GM18907 (cell line): Measurements from ENCODE around the gene HLA-F.

Source experiments
- ATAC-seq: cut with Tn5 transposase; IDR thresholded peaks from one replicate; pipeline ENCODE4 v1.9.1; 2021; ENCODE audit warnings: mild to moderate bottlenecking, moderate library complexity; ENCODE audit not compliant: unreplicated experiment

HLA-F gene

GRCh38 chr6:29723262-29723665, at the start of gene HLA-F:
Gene HLA-F (plus strand): TSS chr6:29723434. CDS start chr6:29723464, 30 bp downstream.
- peak; percentile 92 for ATAC-seq

DNA sequence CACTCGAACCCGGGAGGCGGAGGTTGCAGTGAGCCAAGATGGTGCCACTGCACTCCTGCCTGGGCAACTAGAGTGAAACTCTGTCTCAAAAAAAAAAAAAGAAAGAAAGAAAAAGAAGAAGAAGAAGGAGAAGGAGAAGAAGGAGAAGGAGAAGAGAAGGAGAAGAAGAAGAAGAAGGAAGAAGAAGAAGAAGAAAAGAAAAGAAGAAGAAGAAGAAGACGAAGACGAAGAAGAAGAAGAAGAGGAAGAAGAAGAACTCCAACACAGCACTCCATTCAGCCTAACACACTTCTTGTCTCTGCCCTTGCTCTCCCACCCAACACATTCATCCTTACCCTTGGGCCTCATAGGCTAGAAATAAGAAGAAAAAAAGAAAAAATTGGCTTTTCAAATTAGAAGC, 49.2 kb upstream of the HLA-F start:
- ATAC-seq, result no peak

DNA sequence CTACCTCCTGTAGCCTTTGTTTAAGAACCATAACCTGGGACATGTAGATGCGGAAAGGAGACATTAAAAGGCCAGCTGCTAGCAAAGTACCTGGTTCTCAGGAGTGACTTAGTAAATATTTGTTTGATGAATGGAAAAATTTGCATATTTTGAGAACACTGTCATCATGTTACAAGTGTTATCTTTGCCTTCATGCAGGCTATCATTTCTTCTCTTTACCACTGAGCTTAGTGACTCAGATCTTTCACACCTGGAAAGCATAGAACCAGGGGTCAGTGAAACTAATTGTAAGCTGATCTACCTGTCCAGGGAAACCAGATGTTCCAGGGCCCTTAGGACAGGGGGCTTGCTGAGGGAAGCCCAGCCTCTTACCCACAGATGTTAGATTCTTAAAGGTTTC, 47.7 kb upstream of the HLA-F start:
- ATAC-seq, result no peak

DNA sequence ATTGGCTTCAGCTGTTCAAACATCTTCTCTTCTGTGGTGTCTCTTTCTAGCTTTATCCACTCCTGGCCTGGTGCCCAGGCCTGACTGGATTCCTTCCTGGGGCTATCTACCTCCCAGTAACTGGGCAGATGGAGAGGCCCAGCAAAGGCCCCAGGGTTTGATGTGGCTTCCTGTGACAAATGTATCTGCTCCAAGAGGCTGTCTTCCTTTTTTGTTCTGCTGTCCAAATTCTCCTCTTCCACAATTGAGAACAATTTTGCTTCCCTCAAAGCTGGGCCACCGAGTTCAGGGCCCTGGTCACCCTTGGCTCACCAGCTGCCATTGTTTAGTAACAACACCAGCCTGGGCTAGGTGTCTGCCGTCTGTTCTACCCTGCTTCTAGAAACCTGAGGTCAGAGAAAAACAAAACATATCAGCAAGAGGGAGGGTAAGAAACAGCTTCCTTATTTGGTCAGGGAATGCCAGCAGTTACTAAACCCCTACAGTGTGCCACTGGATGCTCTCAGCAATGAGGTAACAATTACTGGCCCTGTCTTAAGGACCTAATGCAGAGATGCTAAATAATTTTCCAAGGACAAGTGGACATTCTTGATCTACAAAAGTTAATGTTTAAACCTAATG, 46.1 kb upstream of the HLA-F start:
- no peak for ATAC-seq

DNA sequence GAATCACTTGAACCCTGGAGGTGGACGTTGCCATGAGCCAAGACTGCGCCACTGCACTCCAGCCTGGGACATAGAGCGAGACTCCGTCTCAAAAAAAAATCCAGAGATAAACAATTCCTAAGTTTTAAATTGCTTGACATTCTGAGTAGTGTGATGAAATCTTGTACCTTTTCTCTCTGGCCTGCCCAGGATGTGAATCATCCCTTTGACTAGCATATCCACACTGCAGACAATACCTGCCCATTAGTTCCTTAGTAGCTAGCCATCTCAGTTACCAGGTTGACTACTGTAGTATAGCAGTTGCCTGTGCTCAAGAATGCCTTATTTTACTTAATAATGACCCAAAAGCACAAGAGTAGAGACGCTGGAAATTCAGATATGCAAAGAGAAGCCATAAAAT, 45.1 kb upstream of the HLA-F start:
- no peak for ATAC-seq

- ATAC-seq, result no peak
These were observed 43.3 kb upstream of the HLA-F start for GRCh38 chr6:29679962-29680361.

- ATAC-seq, result no peak
These were observed 42.8 kb upstream of the HLA-F start for GRCh38 chr6:29680416-29680815.

DNA sequence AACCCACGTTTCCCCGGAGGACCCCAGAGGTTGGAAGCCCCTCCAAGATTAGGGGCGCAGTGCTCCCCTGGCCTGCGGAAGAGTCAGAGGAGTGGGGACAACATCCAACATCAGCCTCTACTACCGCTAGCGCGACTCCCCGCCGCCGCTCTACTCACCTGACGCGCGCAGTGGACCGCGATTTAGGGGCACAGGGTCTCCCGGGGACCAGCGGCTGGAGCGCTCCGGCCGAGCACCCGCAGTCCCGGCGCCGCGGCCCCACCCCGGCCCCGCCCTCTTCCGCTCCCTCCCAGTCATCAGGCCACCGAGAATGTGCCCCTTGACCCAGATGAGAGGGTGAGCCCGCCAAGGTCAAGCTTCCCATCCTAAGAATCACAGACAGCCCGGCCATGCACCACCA, 42.3 kb upstream of the HLA-F start, which contains the start of gene ZFP57:
Gene ZFP57 (minus strand): TSS at position 249 of the 400 bp plus-strand sequence. CDS start 4,149 bp downstream, outside the sequence.
- no peak for ATAC-seq

DNA sequence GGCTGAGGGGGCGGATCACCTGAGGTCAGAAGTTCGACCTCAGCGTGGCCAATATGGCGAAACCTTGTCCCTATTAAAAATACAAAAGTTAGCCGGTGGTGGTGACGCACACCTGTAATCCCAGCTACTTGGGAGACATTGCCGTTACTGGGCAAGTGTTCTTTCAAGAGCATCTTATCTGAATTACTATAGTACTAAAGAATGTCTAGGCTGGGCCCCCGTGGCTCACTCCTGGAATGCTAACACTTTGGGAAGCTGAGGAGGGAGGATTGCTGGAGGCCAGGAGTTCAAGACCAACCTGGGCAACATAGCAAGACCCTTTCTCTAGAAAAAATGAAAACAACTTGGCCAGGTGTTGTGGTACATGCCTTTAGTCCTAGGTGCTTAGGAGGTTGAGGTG, 41.4 kb upstream of the HLA-F start:
- ATAC-seq, result no peak

DNA sequence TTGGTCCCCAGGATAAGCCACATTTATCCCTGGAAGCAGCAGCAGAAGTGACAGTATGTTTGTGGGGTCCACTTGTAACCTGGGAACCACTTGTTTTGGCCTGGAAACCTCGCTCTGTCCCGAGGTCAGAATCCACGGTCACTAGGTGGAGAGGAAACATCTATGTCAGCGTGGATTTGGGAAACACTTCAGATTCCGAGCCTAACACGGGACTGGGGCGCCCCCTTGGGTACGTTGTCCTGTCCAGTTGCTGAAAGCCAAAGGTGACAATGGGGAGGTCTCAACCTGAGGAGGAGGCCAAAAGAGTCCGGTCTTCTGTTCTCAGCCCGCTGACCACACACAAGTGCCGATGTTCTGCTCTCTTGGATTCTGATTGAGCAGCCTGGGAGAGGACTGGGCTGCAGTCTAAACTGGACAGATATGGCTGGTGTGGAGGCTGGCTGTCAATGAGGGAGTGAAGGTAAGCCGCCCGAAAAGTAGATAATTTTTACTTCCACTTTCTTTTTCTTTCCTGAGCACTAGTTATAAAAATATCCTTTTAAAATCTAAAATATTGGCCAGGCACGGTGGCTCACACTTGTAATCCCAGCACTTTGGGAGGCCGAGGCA, 37.4 kb upstream of the HLA-F start:
- no peak for ATAC-seq

DNA sequence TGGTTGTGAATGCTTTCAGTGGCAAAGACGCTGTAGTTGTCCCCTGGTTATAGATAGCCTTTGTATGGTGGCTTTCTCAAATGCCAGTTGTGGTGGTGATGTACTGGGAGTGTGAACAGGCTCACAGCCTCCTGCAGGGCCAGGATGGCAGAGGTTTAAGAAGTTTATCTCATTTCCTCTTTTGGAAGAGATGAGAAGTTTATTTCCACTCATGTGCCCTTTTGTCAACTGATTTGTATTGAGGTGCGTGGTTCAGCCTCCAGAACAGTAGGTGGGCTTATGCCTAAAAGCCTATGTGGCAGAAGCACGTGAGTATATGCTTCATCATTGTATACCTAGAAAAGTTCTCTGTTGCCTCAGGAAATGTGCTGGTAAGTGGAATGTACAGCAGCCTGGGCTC, 28.6 kb upstream of the HLA-F start:
- ATAC-seq, result no peak

- no peak for ATAC-seq
These were observed 26.8 kb upstream of the HLA-F start for GRCh38 chr6:29696147-29697125.

DNA sequence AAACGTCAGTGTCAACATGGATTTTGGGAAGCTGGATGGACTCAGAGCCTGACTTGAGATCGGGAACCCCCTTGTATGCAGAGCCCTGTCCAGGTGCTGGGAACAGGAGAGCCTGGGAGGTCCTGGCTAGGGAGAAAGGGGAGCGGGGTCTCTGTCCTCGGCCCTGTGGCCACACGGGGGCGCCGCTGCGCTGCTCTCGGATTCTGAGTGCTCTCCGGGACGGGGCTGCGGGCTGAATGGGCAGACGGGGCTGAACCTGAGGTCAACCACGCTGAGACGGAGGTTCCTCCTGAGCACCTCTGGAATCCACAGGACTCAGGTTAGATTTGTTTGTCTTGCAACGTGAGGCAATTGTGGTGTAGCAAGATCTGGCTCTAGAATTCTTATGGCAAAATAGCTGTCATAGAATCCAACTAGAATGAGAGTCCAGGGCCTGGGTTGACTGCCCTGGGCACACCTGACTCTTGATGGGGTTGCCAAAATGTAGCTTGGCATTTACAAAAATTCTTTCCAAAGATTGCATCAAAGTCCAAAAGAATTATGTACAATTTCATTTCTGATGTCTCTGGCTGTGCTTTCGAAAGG, 20.6 kb upstream of the HLA-F start:
- no peak for ATAC-seq

DNA sequence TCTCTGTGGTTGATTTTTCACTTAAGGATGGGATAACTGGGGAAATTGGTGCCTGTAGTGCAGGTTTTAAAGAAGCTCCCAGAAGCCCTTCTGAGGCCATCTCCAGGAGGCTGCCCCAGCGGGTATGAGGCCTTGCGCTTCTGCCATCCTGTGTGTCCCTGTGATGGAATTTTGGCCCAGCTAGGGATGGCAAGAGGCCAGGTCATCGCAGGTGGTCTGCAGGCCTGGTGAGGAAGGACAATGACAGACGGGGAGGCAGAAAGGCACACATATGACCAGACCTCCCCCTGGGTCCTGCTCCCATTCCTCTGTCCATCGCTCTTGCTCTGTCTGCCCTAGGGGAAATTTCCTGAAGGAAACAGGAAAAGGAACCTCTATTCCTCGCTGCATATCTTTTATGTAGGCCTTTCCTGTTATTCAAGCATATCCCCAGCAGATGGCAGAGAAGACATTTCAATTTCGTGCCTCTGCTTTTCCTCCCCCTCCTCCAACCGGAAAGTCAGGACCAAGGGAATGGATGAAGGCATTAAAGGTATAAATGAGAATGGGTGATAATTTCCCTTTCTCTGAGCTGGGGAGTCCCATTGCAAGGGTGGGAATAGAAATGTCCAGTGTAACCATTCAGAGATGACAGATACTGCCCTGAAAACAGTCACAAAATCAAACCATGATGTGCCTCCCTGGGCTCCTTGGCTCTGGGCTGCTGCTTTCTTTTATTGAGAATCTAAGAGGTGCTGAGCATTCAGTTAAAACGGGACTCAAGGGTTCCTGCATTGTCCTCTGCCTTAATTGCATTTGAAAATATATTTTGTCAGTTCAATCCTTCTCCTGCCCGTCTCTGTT, 17.6 kb upstream of the HLA-F start:
- ATAC-seq, result no peak

GRCh38 chr6:29708432-29709179, 14.6 kb upstream of the HLA-F start:
- ATAC-seq, result peak; percentile 61

DNA sequence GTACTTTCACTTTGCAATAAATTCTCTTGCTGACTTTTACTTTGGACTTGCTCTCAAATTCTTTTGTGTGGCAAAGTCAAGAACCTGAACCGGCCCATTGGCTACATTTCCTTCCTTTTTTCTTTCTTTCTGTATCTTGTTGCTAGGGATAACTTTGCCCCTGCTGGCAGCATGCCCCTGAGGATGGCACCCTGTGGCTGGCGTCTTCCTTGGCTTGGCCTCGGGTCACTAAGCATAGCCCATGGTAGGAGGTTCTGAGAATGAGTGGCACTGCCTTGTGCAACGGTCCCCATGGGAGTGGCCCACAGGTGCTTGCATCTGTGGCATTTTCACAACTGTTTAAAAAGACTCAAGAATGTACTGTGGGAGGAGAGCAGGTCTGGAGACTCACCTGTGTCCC, 14.0 kb upstream of the HLA-F start:
- peak; percentile 40 for ATAC-seq

DNA sequence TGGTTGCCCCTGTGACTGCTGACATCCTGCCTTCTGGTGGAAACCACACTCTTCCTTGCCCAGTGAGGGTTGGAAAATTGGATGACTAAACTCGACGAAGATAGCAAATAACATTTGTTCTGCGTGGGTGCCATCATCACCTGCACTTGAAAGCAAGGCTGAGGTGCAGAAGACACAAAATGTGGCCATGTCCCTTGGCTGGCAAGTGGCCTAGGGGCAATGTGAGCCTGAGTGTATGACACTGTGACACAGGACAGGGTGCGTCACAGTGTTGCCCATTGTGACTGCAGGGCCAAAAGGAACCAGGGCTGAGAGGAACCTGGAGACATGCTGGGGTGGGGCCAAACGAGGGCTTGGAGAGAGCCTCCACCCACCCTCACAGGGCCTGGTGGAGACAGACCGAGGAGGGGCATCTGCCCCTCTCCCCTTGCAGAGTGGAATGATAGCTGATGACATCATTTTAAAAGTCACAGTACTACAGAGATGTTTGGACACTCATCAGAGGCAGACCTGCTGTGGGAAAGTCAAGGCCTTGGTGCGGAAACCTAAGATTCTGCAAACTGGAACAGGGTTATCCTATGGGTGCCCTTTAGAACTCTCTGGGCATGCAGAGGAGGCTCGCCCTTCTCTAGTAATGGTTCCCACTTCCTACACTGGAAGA, 12.8 kb upstream of the HLA-F start:
- no peak for ATAC-seq

DNA sequence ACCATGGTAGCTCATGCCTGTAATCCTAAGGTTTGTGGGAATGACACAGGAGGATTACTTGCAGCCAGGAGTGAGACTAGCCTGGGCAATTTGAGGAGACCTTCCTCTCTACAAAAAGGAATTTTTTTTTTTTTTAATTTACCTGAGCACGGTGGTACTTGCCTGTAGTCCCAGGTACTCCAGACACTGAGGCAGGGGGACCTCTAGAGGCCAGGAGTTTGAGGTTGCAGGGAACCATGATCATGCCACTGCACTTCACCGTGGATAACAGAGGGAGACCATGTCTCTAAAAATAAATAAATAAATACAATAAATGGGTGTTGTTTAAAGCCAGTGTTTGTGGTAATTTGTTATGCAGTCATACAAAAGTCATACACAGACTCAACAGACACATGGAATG, 2.4 kb upstream of the HLA-F start:
- no peak for ATAC-seq
